ENCODE measurements around the gene GJD4.

The GJD4 gene

GRCh38 chr10:35643151-35644049 is 38.3 kb downstream of the GJD4 start:
- peak overlapping the region; percentile 57; the same call in 1 of the 2 replicates for H3K27ac ChIP-seq

GRCh38 chr10:35644050-35644950 is 39.2 kb downstream of the GJD4 start:
- Histone ChIP-seq H3K9ac (ENCODE audit: insufficient read length) (peak overlapping the region; percentile 55), H3K4me3 (peak overlapping the region; percentile 84), H3K36me3 (ENCODE audit: insufficient read depth, low read length) (no peaks in the 10 kb centered on the region), H3K9me3 (ENCODE audit: low read depth, low read length) (no peaks in the 10 kb centered on the region), H3K27ac (peak overlapping the region; percentile 57; the same call in 1 of the 2 replicates)
- TF ChIP-seq FOXP2 (optimal IDR thresholded peaks at IDR 0.05; ENCODE audit: control extremely low read depth, extremely low read length, insufficient read depth), result no peak
- TF ChIP-seq POLR2AphosphoS5 (IDR thresholded peaks at IDR 0.05; ENCODE audit: borderline replicate concordance, low read depth, low read length), result no peak
- no peak for TF ChIP-seq EZH2 (IDR thresholded peaks at IDR 0.05)
- no peak for DNase-seq (ENCODE audit: low read depth, low spot score)

More at GRCh38 chr10:35643151-35644049, 38.3 kb downstream of the GJD4 start:
- H3K36me3 ChIP-seq (ENCODE audit: insufficient read depth, low read length), result no peaks in the 10 kb centered on the region
- peak overlapping the region; percentile 59 for H3K9ac ChIP-seq (ENCODE audit: insufficient read length)
- peak overlapping the region; percentile 84 for H3K4me3 ChIP-seq
- TF ChIP-seq POLR2AphosphoS5 (IDR thresholded peaks at IDR 0.05; ENCODE audit: borderline replicate concordance, low read depth, low read length), result peak; percentile 17; the same call in 1 of the 2 replicates
- TF ChIP-seq EZH2 (IDR thresholded peaks at IDR 0.05), result no peak
- DNase-seq (ENCODE audit: low read depth, low spot score), result no peak
- no peaks in the 10 kb centered on the region for H3K9me3 ChIP-seq (ENCODE audit: low read depth, low read length)

DNA sequence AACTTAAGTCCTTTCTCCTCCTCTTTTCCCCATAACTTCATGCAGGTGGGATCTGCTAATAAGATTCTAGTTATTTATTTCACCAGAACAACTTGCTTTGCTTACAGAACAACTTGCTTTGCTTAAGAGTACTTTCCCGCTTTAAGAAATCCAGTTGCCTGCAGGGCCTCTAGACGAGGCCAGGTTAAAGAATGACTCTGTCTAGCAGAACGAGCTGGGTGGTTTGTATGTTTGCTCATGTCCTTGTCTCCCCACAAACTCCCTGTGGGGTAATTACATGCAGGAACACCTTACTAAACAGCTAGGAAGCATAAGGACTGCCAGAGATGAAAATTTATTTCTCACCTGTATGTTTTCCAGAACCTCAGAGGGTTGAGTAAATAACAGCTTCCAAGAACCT is 45.8 kb downstream of the GJD4 start:
- H3K9me3 ChIP-seq (ENCODE audit: low read depth, low read length), result no peaks in the 10 kb centered on the region
- DNase-seq (ENCODE audit: low read depth, low spot score), result no peak
- H3K4me3 ChIP-seq, result no peak overlapping the region
- no peaks in the 10 kb centered on the region for H3K36me3 ChIP-seq (ENCODE audit: insufficient read depth, low read length)
- TF ChIP-seq EZH2 (IDR thresholded peaks at IDR 0.05) (no peak), POLR2AphosphoS5 (IDR thresholded peaks at IDR 0.05; ENCODE audit: borderline replicate concordance, low read depth, low read length) (no peak), FOXP2 (optimal IDR thresholded peaks at IDR 0.05; ENCODE audit: control extremely low read depth, extremely low read length, insufficient read depth) (no peak)
- H3K9ac ChIP-seq (ENCODE audit: insufficient read length), result no peak overlapping the region
- no peak overlapping the region for H3K27ac ChIP-seq

- no peaks in the 10 kb centered on the region for H3K9me3 ChIP-seq (ENCODE audit: low read depth, low read length)
- H3K27ac ChIP-seq, result peak overlapping the region; percentile 46; the same call in 1 of the 2 replicates
- H3K4me3 ChIP-seq, result no peak overlapping the region
- no peaks in the 10 kb centered on the region for H3K36me3 ChIP-seq (ENCODE audit: insufficient read depth, low read length)
- TF ChIP-seq POLR2AphosphoS5 (IDR thresholded peaks at IDR 0.05; ENCODE audit: borderline replicate concordance, low read depth, low read length) (no peak), EZH2 (IDR thresholded peaks at IDR 0.05) (no peak), FOXP2 (optimal IDR thresholded peaks at IDR 0.05; ENCODE audit: control extremely low read depth, extremely low read length, insufficient read depth) (no peak)
- DNase-seq (ENCODE audit: low read depth, low spot score), result no peak
- H3K9ac ChIP-seq (ENCODE audit: insufficient read length), result no peak overlapping the region
Measured at GRCh38 chr10:35652824-35653223, 47.7 kb downstream of the GJD4 start.

GRCh38 chr10:35657621-35658020 is 52.5 kb downstream of the GJD4 start:
- no peak for TF ChIP-seq FOXP2 (optimal IDR thresholded peaks at IDR 0.05; ENCODE audit: control extremely low read depth, extremely low read length, insufficient read depth)
- no peak for TF ChIP-seq POLR2AphosphoS5 (IDR thresholded peaks at IDR 0.05; ENCODE audit: borderline replicate concordance, low read depth, low read length)
- no peak for TF ChIP-seq EZH2 (IDR thresholded peaks at IDR 0.05)
- no peak for DNase-seq (ENCODE audit: low read depth, low spot score)
- no peaks in the 10 kb centered on the region for H3K9me3 ChIP-seq (ENCODE audit: low read depth, low read length)

More at GRCh38 chr10:35657621-35658020, 52.5 kb downstream of the GJD4 start:
- H3K36me3 ChIP-seq (ENCODE audit: insufficient read depth, low read length), result no peaks in the 10 kb centered on the region
- no peak overlapping the region for H3K27ac ChIP-seq
- H3K4me3 ChIP-seq, result no peak overlapping the region
- H3K9ac ChIP-seq (ENCODE audit: insufficient read length), result no peak overlapping the region

Measured in SK-N-MC (cell line).